NCI-H2171 (cell line): Measurements from ENCODE around the gene CDK5.
A peak's percentile ranks its signal among the peaks of the same experiment; 100 is the strongest.

ENCODE experiments used
- DNase-seq: peaks from one replicate; lab custom pipeline; 2025; lab: John Stamatoyannopoulos, UW

Gene CDK5

GRCh38 chr7:151086802-151087244 lies 29.1 kb upstream of the CDK5 start:
- DNase-seq = no peak

DNA sequence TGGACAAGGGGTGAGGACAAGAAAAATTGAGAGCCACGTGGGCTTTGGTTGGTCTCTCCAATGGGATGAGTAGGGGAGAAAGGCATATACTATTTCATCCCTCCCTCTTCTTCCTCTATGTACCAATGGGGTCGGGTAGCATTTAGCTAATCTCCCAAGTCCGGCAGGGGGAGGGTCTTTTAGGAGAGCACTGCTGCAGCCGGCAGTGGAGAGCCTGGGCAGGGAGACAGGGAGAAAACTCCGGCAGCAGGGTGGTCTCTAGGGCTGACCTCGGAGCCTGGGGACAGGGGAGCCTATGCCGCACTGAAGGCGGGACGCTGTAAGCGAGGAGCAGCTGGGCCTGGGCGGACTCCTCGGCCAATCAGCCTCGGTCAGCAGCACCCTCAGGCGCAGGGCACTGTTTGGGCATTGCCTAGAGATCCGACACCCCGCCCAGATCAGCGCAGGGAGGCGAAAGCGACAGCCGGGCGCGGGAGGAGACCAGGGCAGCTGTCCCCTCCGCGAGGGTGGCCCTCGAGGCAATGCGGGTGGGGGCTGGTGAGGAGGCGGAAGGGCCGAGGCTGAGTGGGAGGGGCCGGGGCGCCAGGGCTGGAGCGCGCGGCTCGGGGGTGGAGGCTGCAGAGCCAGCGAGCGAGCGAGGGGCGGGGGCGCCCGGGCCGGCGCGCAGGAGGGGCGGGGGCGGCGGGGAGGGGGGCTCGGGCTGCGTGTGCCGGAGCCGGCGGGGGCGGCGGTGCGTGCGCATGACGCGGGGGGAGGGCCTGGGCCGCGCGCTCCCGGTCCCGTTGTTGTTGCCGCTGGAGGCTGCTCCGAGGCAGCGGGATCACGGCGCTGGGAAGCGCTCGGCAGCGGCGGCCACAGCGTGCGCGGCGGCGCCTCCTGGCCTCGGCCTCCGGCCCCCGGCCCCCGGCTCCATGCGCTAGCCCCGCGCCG lies 28.3 kb upstream of the CDK5 start, which contains the start of gene AGAP3:
Gene AGAP3, plus strand, starts transcription at position 785 of the 930 bp plus-strand sequence. CDS start 267 bp downstream, outside the sequence.
- DNase-seq = peak; percentile 44

DNA sequence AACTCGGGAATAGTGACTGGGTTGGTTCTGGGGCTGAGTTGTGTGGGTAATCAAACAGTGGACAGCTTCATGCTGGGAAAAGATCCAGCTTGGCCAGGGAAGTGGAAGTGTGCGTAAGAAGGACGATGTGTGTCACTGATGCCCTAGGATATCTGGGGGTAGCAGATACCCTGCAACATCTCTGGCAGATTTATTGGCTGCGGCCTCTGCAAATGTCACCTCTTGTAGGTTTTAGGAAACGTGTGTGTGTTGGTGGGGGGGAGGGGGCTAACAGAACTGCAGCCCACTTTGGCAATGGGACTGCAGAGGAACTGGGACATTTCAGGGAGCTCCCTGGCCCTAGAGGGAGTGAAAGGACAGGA lies 27.6 kb upstream of the CDK5 start:
- no peak for DNase-seq

DNA sequence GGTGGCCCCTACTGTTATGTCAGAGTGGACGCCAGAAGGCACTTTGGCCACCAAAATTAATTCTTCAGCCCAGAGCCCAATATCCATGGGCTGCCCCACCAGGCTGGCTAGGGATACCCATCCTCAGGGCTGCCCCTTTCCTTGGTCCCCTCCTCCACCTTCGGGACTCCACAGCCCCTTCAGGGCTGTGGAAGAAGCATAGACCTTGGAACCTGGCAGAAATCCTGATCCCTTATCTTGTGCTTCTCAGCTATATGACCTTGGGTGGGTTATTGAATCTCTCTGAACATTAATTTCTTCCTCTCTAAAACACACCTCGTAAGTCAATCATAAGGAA lies 26.1 kb upstream of the CDK5 start:
- no peak for DNase-seq

DNA sequence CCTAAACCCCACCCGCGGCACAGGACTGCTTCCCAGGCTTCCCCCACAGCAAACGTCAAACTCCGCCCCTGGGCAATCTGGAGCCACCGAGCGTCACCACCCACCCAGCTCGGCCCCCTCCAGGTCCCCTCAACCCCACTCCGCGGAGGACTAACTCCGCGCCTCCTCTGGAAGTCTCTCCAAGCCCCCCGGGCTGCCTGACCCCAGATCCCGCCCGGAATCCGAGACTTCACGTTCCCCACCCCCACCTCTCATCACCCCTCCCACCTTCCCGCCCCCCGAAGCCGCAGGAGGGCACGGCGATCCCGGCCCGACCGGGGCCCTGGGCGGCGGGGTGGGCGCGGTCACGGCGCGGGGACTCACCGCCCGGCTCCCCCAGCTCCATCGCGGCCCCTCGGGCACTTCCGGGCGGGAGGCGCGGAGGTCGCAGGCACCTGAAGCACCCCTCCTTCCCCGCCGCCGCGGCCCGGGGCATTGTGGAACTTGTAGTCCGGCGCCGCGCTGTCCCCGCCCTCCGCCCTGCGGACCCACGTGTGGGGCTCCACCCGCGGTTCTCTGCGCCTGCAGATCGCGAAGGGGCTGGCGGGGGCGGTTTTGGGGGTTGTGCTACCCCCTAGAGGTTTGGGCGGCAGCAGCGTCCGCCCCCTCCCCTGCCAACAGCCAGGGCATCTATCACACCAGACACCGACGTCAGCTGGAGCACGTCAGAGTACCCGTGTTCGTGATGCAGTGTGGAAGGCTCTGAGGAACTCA lies 25.6 kb upstream of the CDK5 start, which contains the start of gene TMUB1:
Gene TMUB1, minus strand, starts transcription at position 423 of the 753 bp plus-strand sequence. CDS start 930 bp downstream, outside the sequence.
- peak; percentile 70 for DNase-seq

GRCh38 chr7:151082141-151083070 lies 24.7 kb upstream of the CDK5 start:
- DNase-seq = no peak

- no peak for DNase-seq
These were observed 23.7 kb upstream of the CDK5 start for GRCh38 chr7:151081170-151082101.

DNA sequence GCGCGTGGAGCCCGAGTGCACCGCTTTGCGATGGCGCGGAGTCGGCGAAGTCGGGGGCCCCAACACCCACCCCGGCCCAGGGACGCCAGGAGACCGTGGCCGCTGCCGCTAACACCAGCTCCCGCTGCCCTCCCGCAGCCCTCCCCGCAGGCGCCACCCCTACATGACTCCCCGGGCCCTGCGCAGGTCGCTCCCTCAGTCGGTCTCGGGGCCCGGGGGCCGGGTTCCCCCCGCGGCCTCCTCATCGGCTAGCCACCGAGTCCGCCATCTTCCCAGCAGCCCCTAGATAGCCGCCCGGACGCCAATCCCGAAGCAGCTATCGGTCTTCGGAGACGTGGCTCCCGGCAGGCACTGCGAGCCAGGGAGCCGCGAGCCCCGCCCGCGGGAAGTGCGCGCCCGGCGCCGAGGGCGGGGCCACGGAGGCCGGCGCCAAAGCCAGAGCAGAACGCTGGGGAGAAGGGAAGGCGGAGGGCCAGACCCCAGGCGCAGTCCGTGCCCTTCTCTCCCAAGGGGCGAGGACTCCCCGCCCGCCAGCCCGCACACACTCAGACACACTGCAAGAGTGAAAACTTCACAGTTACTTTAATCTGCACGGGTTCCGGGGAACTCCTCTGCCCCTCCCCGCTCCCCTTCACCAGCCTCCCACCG lies 22.9 kb upstream of the CDK5 start, which contains the start of gene FASTK:
Gene FASTK, minus strand, starts transcription at position 288 of the 648 bp plus-strand sequence. Its CDS starts 43 bp downstream, at position 245.
- peak; percentile 84 for DNase-seq

GRCh38 chr7:151080067-151080521 lies 22.4 kb upstream of the CDK5 start:
- DNase-seq = no peak

GRCh38 chr7:151079199-151079910 lies 21.7 kb upstream of the CDK5 start:
- no peak for DNase-seq

DNA sequence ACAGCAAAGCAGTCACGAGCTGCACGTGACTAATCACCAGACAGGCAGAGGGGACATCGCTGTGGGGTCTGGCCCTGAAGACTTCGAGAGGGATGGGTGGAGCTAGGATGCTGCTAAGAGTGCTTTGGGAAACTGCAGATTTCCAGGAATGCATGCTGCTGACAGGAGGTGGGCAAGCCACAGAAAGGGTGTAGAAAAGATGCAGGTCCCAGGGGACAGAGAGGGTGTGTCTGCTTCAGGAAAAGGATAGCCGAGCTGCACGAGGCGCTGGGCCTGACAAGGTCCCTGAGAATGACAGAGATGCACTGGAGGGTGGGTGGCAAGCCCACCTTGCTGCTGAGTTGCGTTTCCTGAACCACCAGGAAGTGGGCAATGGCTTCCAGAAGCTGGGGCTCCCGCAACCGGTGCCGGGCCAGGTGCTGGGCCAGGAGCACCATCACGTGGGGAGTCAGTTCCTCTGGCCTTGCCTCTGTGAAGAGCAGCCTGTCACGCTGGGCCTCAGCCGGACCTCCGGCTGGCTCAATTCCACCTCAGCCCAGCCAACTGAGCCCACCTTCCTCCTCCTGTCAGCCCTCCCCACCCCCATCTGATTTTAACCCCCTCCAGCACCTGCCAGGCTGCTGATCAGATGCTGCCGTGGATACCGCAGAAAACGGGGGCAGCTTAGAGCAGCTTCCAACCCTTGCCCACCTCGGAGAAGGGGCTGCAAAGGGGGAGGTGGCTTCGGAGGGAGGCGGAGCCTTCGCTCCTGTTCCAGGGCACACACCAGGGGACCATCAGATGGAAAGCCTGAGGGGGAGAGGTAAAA lies 20.7 kb upstream of the CDK5 start:
- DNase-seq = no peak

- no peak for DNase-seq
These were observed 20.1 kb upstream of the CDK5 start for GRCh38 chr7:151077705-151078232.

GRCh38 chr7:151076863-151077704 lies 19.4 kb upstream of the CDK5 start:
- DNase-seq = no peak

DNA sequence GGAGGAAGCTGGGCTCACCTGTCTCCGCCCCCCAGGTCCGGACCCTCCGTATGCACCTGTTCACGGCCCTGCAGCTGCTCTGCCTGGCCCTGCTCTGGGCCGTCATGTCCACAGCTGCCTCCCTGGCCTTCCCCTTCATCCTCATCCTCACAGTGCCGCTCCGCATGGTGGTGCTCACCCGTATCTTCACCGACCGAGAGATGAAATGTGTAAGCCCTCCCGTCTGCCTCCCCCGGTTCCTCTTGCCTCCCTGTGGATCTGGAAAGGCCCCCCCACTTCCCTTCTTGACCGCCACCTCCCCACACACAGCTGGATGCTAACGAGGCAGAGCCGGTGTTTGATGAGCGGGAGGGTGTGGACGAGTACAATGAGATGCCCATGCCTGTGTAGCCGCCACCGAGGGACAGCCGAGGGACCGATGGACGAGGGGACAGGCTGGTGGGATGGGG lies 18.3 kb upstream of the CDK5 start:
- no peak for DNase-seq

- no peak for DNase-seq
These were observed 17.9 kb upstream of the CDK5 start for GRCh38 chr7:151075662-151075971.

- no peak for DNase-seq
These were observed 17.3 kb upstream of the CDK5 start for GRCh38 chr7:151074817-151075661.
